ENCODE results near the gene BNC2. TPM values are rescaled to one million over a fixed set of nuclear protein-coding genes. Genes with fewer than 3 reads are reported as not detected.

Gene BNC2
- total RNA-seq, 6 experiments from 2014 or later = 0.22 to 0.80 (median 0.36) TPM

- no peaks in the 10 kb centered on the region for H3K9me3 ChIP-seq
These were observed 208.7 kb downstream of the BNC2 start for GRCh38 chr9:16661816-16662215.

GRCh38 chr9:16659096-16659495 lies 211.4 kb downstream of the BNC2 start:
- Histone ChIP-seq H3K27me3 (no peaks in the 10 kb centered on the region), H3K36me3 (no peaks in the 10 kb centered on the region), H3K27ac (no peak overlapping the region), H3K4me3 (no peak overlapping the region), H3K9me3 (no peaks in the 10 kb centered on the region), H3K4me1 (peaks cover 0 to 7% (median 0%) of the 10 kb centered on the region in 4 donors)
- ATAC-seq (no peak), DNase-seq (no peak)
- no peak for TF ChIP-seq CTCF (IDR thresholded peaks at IDR 0.05)
- no peak for TF ChIP-seq POLR2A (IDR thresholded peaks at IDR 0.05)
- intact Hi-C loops (cut with DNase I) = no loop called here
- 85% methylated on average over 5 of the region's 11 CpGs for WGBS (ENCODE audit: insufficient coverage, low coverage, low lambda C conversion rate, missing lambda C conversion rate)

More at GRCh38 chr9:16661816-16662215, 208.7 kb downstream of the BNC2 start:
- DNase-seq (no peak), ATAC-seq (no peak)
- WGBS (ENCODE audit: insufficient coverage, low coverage, low lambda C conversion rate, missing lambda C conversion rate) = 50% methylated on average over 1 of the region's 1 CpG
- TF ChIP-seq CTCF (IDR thresholded peaks at IDR 0.05) = no peak
- TF ChIP-seq POLR2A (IDR thresholded peaks at IDR 0.05) = no peak
- no peaks in the 10 kb centered on the region for H3K4me1 ChIP-seq
- intact Hi-C loops (cut with DNase I) = no loop called here
- no peak overlapping the region for H3K27ac ChIP-seq
- H3K4me3 ChIP-seq = no peak overlapping the region
- no peaks in the 10 kb centered on the region for H3K27me3 ChIP-seq
- H3K36me3 ChIP-seq = no peaks in the 10 kb centered on the region

- TF ChIP-seq POLR2A (IDR thresholded peaks at IDR 0.05) (no peak), CTCF (IDR thresholded peaks at IDR 0.05) (no peak)
- WGBS (ENCODE audit: insufficient coverage, low coverage, low lambda C conversion rate, missing lambda C conversion rate) = 38% methylated on average over 2 of the region's 2 CpGs
- Histone ChIP-seq H3K9me3 (no peaks in the 10 kb centered on the region), H3K27ac (no peak overlapping the region), H3K4me1 (peaks cover 0 to 11% (median 0%) of the 10 kb centered on the region in 4 donors), H3K36me3 (no peaks in the 10 kb centered on the region), H3K4me3 (no peak overlapping the region), H3K27me3 (no peaks in the 10 kb centered on the region)
- ATAC-seq = no peak
- intact Hi-C loops (cut with DNase I) = no loop called here
- no peak for DNase-seq
These were observed 213.9 kb downstream of the BNC2 start for GRCh38 chr9:16656432-16657169.

GRCh38 chr9:16654596-16655126 lies 215.8 kb downstream of the BNC2 start:
- Histone ChIP-seq H3K36me3 (no peaks in the 10 kb centered on the region), H3K27me3 (no peaks in the 10 kb centered on the region), H3K4me3 (peak overlapping the region in 1 of 3 donors; percentile 30), H3K9me3 (no peaks in the 10 kb centered on the region), H3K4me1 (peaks cover 0 to 11% (median 0%) of the 10 kb centered on the region in 4 donors), H3K27ac (no peak overlapping the region)
- ATAC-seq = no peak
- TF ChIP-seq POLR2A (IDR thresholded peaks at IDR 0.05) (no peak), CTCF (IDR thresholded peaks at IDR 0.05) (no peak)
- no peak for DNase-seq
- intact Hi-C loops (cut with DNase I) = no loop called here
- 64% methylated on average over 3 of the region's 3 CpGs for WGBS (ENCODE audit: insufficient coverage, low coverage, low lambda C conversion rate, missing lambda C conversion rate)

Data from right lobe of liver (tissue), 6 donors.